SK-N-SH (cell line): ENCODE results near the gene JOSD1. TPM values are rescaled to one million over a fixed set of nuclear protein-coding genes. Genes with fewer than 3 reads are reported as not detected.

Experiments
- CTCF ChIA-PET: fragments of 300-600, 350-600 bp; formaldehyde crosslinking; extraction: SDS; loops from one replicate; lab custom pipeline; 2021; lab: Yijun Ruan, JAX
- POLR2A ChIA-PET: fragments of 350-600 bp; sonication (Branson Sonifier 250); formaldehyde crosslinking; extraction: SDS; loops from one replicate; lab custom pipeline; 2020; ENCODE audit warnings: antibody characterized with exemption, inconsistent platforms; lab: Yijun Ruan, JAX
- DNase-seq: peaks from one replicate; pipeline ENCODE4 v3.0.0; 2012
- H2AFZ ChIP-seq: fragments of 200-600 bp; sonication (generic); 2 replicates; pipeline ENCODE4 v1.8.1; 2016; ENCODE audit warnings: antibody characterized with exemption, mild to moderate bottlenecking, low read depth
- H3F3A ChIP-seq: fragments of 200-600 bp; sonication (generic); replicated peaks from 2 replicates; pipeline ENCODE3; 2016; ENCODE audit warnings: antibody characterized with exemption, mild to moderate bottlenecking; ENCODE audit not compliant: insufficient read depth
- H3K27ac ChIP-seq, 2 experiments: fragments of 200-500 bp in 1 of 2; fragments of 200-600 bp in 1 of 2; sonication (Bioruptor generic) in 1 of 2; sonication (generic), shearing (Covaris generic) in 1 of 2; 2 replicates each; pipeline versions ENCODE4 v1.5.1 to v1.6.1; 2014 to 2016; ENCODE audit warnings: low read depth in 2 of 2, inconsistent platforms in 1 of 2, low read length in 1 of 2, mild to moderate bottlenecking in 1 of 2, mixed read lengths in 1 of 2
- H3K27me3 ChIP-seq: fragments of 200-600 bp; sonication (generic), shearing (Covaris generic); 2 replicates; pipeline ENCODE4 v1.6.1; 2016; ENCODE audit warnings: mixed run types; ENCODE audit not compliant: insufficient read depth
- H3K36me3 ChIP-seq, 2 experiments: fragments of 200-500 bp in 1 of 2; fragments of 200-600 bp in 1 of 2; sonication (Bioruptor generic) in 1 of 2; sonication (generic) in 1 of 2; replicated peaks in 1 of 2; 2 replicates each; pipeline versions ENCODE3 to v1.5.1; 2014 to 2016; ENCODE audit warnings: low read length in 1 of 2, mild to moderate bottlenecking in 1 of 2; ENCODE audit not compliant: insufficient read depth in 2 of 2, control insufficient read depth in 1 of 2
- H3K4me1 ChIP-seq, 2 experiments: fragments of 200-500 bp in 1 of 2; fragments of 200-600 bp in 1 of 2; sonication (Bioruptor generic) in 1 of 2; sonication (generic), shearing (Covaris generic) in 1 of 2; 2 replicates each; pipeline versions ENCODE4 v1.5.1 to v1.6.1; 2014 to 2016; ENCODE audit warnings: low read depth in 1 of 2, low read length in 1 of 2, mixed run types in 1 of 2; ENCODE audit not compliant: insufficient read depth in 2 of 2, control insufficient read depth in 1 of 2
- H3K4me2 ChIP-seq: fragments of 200-600 bp; sonication (generic), shearing (Covaris generic); 2 replicates; pipeline ENCODE4 v1.6.1; 2017; ENCODE audit warnings: mixed run types
- H3K4me3 ChIP-seq, 2 experiments: fragments of 200-500 bp in 1 of 2; fragments of 200-600 bp in 1 of 2; sonication (Bioruptor generic) in 1 of 2; sonication (generic), shearing (Covaris generic) in 1 of 2; 2 replicates each; pipeline versions ENCODE4 v1.5.1 to v1.8.1; 2014 to 2016; ENCODE audit warnings: low read depth in 2 of 2, inconsistent platforms in 1 of 2, low read length in 1 of 2, mild to moderate bottlenecking in 1 of 2, mixed read lengths in 1 of 2, moderate library complexity in 1 of 2
- H3K79me2 ChIP-seq: fragments of 200-600 bp; sonication (generic); 2 replicates; pipeline ENCODE4 v1.8.1; 2017; ENCODE audit warnings: mild to moderate bottlenecking; ENCODE audit not compliant: insufficient read depth
- H3K9ac ChIP-seq: fragments of 200-600 bp; sonication (generic); 2 replicates; pipeline ENCODE4 v1.6.1; 2017; ENCODE audit warnings: mixed run types
- H3K9me2 ChIP-seq: fragments of 200-600 bp; sonication (generic); 2 replicates; pipeline ENCODE4 v1.6.1; 2017; ENCODE audit warnings: mixed run types
- H3K9me3 ChIP-seq: fragments of 200-600 bp; sonication (generic); 2 replicates; pipeline ENCODE4 v1.6.1; 2017; ENCODE audit warnings: mixed run types, mild to moderate bottlenecking, moderate library complexity
- H4K20me1 ChIP-seq: fragments of 200-600 bp; sonication (generic); 2 replicates; pipeline ENCODE4 v1.6.1; 2017; ENCODE audit warnings: mild to moderate bottlenecking, mixed run types; ENCODE audit not compliant: insufficient read depth
- CTCF ChIP-seq: fragments of 200-600 bp; sonication (generic); IDR thresholded peaks from 2 replicates; pipeline ENCODE4 v1.6.1; 2017; ENCODE audit warnings: antibody characterized with exemption, mild to moderate bottlenecking, moderate library complexity
- ELF1 ChIP-seq: IDR thresholded peaks from 2 replicates; pipeline ENCODE4 v1.4.0; 2012
- EP300 ChIP-seq, 2 experiments: IDR thresholded peaks; 2 replicates each; pipeline versions ENCODE4 v1.4.0 to v1.6.1; 2012; ENCODE audit warnings: borderline replicate concordance in 1 of 2, low read depth in 1 of 2, low read length in 1 of 2
- FOSL2 ChIP-seq: IDR thresholded peaks from 2 replicates; pipeline ENCODE4 v1.4.0; 2012; ENCODE audit warnings: low read depth, mild to moderate bottlenecking, moderate library complexity, borderline replicate concordance
- GABPA ChIP-seq: IDR thresholded peaks from 2 replicates; pipeline ENCODE4 v1.4.0; 2012; ENCODE audit warnings: low read depth, mild to moderate bottlenecking
- GATA2 ChIP-seq: sonication (generic); formaldehyde crosslinking; IDR thresholded peaks from 2 replicates; pipeline ENCODE4 v1.5.0; 2020; ENCODE audit warnings: mild to moderate bottlenecking, missing genetic modification reagents
- MAX ChIP-seq: IDR thresholded peaks from 2 replicates; pipeline ENCODE4 v1.4.0; 2012; ENCODE audit warnings: low read depth
- NRF1 ChIP-seq: IDR thresholded peaks from 2 replicates; pipeline ENCODE4 v1.6.1; 2012; ENCODE audit warnings: low read depth, mild to moderate bottlenecking, low read length
- RAD21 ChIP-seq: IDR thresholded peaks from 2 replicates; pipeline ENCODE4 v1.6.1; 2012; ENCODE audit warnings: mild to moderate bottlenecking, low read length
- RCOR1 ChIP-seq: fragments of 150-350 bp; IDR thresholded peaks from 2 replicates; pipeline ENCODE4 v1.6.1; 2017; ENCODE audit warnings: antibody characterized with exemption, low read length
- SMC3 ChIP-seq: IDR thresholded peaks from 2 replicates; pipeline ENCODE4 v1.6.1; 2012; ENCODE audit warnings: low read depth, low read length, improper control_type of control experiment
- TAF1 ChIP-seq: IDR thresholded peaks from 2 replicates; pipeline ENCODE4 v1.6.1; 2012; ENCODE audit warnings: low read depth, mild to moderate bottlenecking, low read length, moderate library complexity, borderline replicate concordance
- TCF12 ChIP-seq: IDR thresholded peaks from 2 replicates; pipeline ENCODE4 v1.4.0; 2012
- TEAD4 ChIP-seq: IDR thresholded peaks from 2 replicates; pipeline ENCODE4 v1.4.0; 2012; ENCODE audit warnings: mild to moderate bottlenecking, borderline replicate concordance; ENCODE audit not compliant: insufficient read depth
- WGBS: methylation state at CpG from one replicate; pipeline ENCODE4 v1.1.6; 2017; ENCODE audit warnings: low lambda C conversion rate; 5-methylcytosine and 5-hydroxymethylcytosine counted together
- polyA plus RNA-seq, 3 experiments: library from polyadenylated mRNA; depleted of rRNA; stranded (reverse); fragments of >200 nt; gene quantifications; 2 replicates each; pipeline ENCODE4 v1.2.3, GENCODE V29; 2012
- TF ChIP-seq, protein P1 (sequence below): IDR thresholded peaks from 2 replicates; pipeline ENCODE4 v1.6.1; 2012; ENCODE audit warnings: mild to moderate bottlenecking, low read depth, low read length, moderate library complexity

JOSD1 gene
- polyA plus RNA-seq, 1 of the 3 experiments (the other 2 are of a cell fraction) = 17.8 TPM

DNA sequence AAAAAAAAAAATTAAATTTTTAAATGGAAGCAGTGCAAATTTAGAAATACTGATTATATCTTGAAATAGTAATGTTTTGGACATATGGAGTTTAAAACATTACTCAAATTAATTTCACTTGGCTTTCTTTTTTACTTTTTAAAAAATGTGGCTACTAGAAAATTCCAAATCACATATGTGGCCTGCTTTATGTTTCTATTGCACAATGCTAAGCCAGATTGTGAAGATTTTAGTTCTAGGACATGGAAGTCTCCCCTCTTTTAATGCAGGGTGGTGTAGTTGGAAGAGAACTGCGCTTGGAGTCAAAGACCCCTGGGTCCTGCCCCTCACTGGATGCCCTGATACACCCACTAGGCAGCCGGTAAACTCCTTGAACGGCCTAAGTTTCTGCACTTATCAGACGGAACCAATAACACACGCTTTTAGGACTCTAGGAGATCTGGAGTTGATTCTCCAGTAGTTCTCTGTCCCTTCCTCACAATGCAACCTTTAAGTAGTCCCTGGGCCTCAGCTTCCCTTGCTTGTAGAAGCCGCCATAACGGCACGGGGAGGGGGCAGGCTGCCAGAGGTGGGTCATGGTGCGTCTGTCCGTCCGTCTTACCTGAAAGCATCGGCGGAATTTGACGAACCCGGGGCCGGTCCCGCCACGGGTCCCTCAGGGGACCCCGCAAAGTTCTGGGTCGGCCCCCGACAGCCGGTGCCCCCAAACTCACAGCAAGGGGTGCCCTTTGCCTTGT, 45.1 kb downstream of the JOSD1 start:
- CTCF ChIA-PET = no interaction called here
- Histone ChIP-seq H3F3A (no peaks in the 10 kb centered on the region), H3K9me2 (no peaks in the 10 kb centered on the region), H3K36me3 (no peaks in the 10 kb centered on the region), H3K27ac (peak overlapping the region; percentile 88 to 93), H3K9me3 (no peaks in the 10 kb centered on the region), H3K4me3 (peak overlapping the region; percentile 72 to 74), H4K20me1 (no peaks in the 10 kb centered on the region), H3K4me1 (peaks cover 0 to 5% of the 10 kb centered on the region in 2 experiments; a peak in 1 of 4 replicates), H3K4me2 (peak overlapping the region; percentile 81), H3K27me3 (no peaks in the 10 kb centered on the region), H3K9ac (peak overlapping the region; percentile 87), H3K79me2 (peaks cover 19% of the 10 kb centered on the region), H2AFZ (peak overlapping the region; percentile 86)
- POLR2A ChIA-PET = no interaction called here
- TF ChIP-seq CTCF = no peak
- no peak for TF ChIP-seq GABPA
- no peak for TF ChIP-seq ELF1
- no peak for TF ChIP-seq FOSL2
- no peak for TF ChIP-seq RAD21
- no peak for TF ChIP-seq TAF1
- TF ChIP-seq EP300 (IDR thresholded peaks at IDR 0.05; ENCODE audit: borderline replicate concordance in 1 of 2, low read depth in 1 of 2, low read length in 1 of 2) = no peak
- TF ChIP-seq TCF12 = no peak
- TF ChIP-seq GATA2 (CRISPR knock-in tag) = no peak
- no peak for TF ChIP-seq RCOR1
- no peak for TF ChIP-seq SMC3
- TF ChIP-seq, protein P1, sequence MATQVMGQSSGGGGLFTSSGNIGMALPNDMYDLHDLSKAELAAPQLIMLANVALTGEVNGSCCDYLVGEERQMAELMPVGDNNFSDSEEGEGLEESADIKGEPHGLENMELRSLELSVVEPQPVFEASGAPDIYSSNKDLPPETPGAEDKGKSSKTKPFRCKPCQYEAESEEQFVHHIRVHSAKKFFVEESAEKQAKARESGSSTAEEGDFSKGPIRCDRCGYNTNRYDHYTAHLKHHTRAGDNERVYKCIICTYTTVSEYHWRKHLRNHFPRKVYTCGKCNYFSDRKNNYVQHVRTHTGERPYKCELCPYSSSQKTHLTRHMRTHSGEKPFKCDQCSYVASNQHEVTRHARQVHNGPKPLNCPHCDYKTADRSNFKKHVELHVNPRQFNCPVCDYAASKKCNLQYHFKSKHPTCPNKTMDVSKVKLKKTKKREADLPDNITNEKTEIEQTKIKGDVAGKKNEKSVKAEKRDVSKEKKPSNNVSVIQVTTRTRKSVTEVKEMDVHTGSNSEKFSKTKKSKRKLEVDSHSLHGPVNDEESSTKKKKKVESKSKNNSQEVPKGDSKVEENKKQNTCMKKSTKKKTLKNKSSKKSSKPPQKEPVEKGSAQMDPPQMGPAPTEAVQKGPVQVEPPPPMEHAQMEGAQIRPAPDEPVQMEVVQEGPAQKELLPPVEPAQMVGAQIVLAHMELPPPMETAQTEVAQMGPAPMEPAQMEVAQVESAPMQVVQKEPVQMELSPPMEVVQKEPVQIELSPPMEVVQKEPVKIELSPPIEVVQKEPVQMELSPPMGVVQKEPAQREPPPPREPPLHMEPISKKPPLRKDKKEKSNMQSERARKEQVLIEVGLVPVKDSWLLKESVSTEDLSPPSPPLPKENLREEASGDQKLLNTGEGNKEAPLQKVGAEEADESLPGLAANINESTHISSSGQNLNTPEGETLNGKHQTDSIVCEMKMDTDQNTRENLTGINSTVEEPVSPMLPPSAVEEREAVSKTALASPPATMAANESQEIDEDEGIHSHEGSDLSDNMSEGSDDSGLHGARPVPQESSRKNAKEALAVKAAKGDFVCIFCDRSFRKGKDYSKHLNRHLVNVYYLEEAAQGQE = no peak
- TF ChIP-seq MAX = no peak
- no peak for TF ChIP-seq TEAD4
- no peak for TF ChIP-seq NRF1
- peak; percentile 26 for DNase-seq
- 6% methylated on average over 3 of the region's 22 CpGs for WGBS
